ENCODE results near the gene ATP6V1D. TPM values are rescaled to one million over a fixed set of nuclear protein-coding genes. Genes with fewer than 3 reads are reported as not detected.

The ATP6V1D gene
- total RNA-seq (2011; cell fraction: chromatin; rRNA removed; ENCODE audit: low replicate concordance): 29.4 and 58.7 TPM in 2 replicates
- 23.3 and 33.2 TPM in 2 replicates for total RNA-seq (2011; cell fraction: nucleolus; rRNA removed)
- total RNA-seq (2011; cell fraction: nucleoplasm; rRNA removed): 32.0 and 46.9 TPM in 2 replicates
- total RNA-seq (2014; rRNA removed): 35.5 and 41.2 TPM in 2 replicates
- 56.9 and 71.0 TPM in 2 replicates for total RNA-seq (2014; rRNA removed; fragmentation: Illumina TruSeq; extraction: Trizol)
- 57.2 and 60.1 TPM in 2 replicates for total RNA-seq (2015; rRNA removed; fragmentation: Illumina TruSeq; extraction: Trizol)
- 30.4 and 36.6 TPM in 2 replicates for total RNA-seq (2021)
- 29.5 and 49.6 TPM in 2 replicates for polyA plus RNA-seq (2011; rRNA removed)
- 13.4 and 18.1 TPM in 2 replicates for polyA plus RNA-seq (2011; cell fraction: cytosol; rRNA removed)
- 11.6 and 12.8 TPM in 2 replicates for polyA plus RNA-seq (2011; cell fraction: nucleus; rRNA removed)
- polyA plus RNA-seq (2012): 35.5 and 40.0 TPM in 2 replicates
- 38.6 and 42.6 TPM in 2 replicates for polyA plus RNA-seq (2014; fragmentation: Illumina TruSeq; extraction: Trizol)
- 10 to 100 TPM; 86.3 to 91.0 TPM for polyA plus RNA-seq (2014; fragmentation: Nextera tagmentation; extraction: Ambion mirVana)
- 35.5 and 50.0 TPM in 2 replicates for polyA plus RNA-seq (2014; rRNA removed)
- polyA minus RNA-seq (2011; rRNA and poly(A)+ RNA removed): 29.9 and 41.6 TPM in 2 replicates
- 20.2 and 30.2 TPM in 2 replicates for polyA minus RNA-seq (2011; cell fraction: cytosol; rRNA and poly(A)+ RNA removed)
- polyA minus RNA-seq (2011; cell fraction: nucleus; rRNA and poly(A)+ RNA removed): 21.9 and 22.6 TPM in 2 replicates
- percentile 69 among the genes with signal in this experiment for Bru-seq, nascent RNA
- percentile 70 among the genes with signal in this experiment for BruChase-seq, experiment 1, labeled RNA remaining after a 2-hour chase
- BruChase-seq, experiment 2, labeled RNA remaining after a 6-hour chase: percentile 72 among the genes with signal in this experiment
- long read RNA-seq, experiment 1, transcript ATP6V1D-201 (9 exons, 1,845 nt): major isoform, 54 of 62 reads
- long read RNA-seq, experiment 1, partial matches to known transcripts: 3 of 62 reads
- long read RNA-seq, experiment 1, other reads (novel, unspliced or antisense): 5 of 62 reads
- long read RNA-seq, experiment 2, transcript ATP6V1D-201 (9 exons, 1,845 nt): major isoform, 26 of 35 reads
- long read RNA-seq, experiment 2, partial matches to known transcripts: 1 of 35 reads
- long read RNA-seq, experiment 2, other reads (novel, unspliced or antisense): 8 of 35 reads
- long read RNA-seq, experiment 3, transcript ATP6V1D-201 (9 exons, 1,845 nt): major isoform, 28 of 37 reads
- long read RNA-seq, experiment 3, partial matches to known transcripts: 9 of 37 reads
- long read RNA-seq, experiment 3, other reads (novel, unspliced or antisense): 0 of 37 reads

DNA sequence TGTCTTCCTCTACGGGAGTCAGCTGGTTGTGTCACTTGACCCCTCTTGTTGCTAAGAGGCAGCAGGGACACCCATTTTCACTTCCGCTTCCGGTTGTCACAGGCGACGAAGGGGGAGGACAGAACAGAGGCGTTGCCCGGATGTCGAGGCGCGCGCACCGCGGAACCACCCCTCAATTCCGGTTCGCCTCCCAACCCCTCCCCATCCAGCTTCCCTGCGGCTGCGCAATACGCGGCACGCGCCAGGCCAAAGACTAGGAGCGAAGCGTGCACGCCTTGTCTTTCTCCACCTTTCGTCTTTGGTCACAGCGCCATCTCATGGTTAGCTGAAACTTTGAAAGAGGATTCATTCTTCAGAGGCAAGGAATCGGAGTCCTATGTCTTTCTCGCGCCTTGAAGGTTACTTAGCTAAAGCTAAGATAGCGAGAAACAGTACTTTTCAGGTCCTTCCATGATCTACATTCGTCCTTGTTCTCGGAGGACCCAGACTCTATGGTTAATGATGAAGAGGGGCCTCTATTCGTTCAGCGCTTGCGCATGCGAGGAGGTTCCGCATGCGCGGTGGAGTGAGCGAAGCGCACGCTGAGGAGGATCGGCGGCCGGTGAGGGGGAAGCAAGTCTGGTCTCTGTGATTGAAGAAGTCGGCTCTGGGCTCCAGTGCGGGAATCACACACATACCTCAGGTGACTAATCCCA is at the start of gene ATP6V1D, which contains the start of gene EIF2S1:
Gene ATP6V1D, minus strand, starts transcription at position 30 of the 695 bp plus-strand sequence. CDS start 106 bp downstream, outside the sequence.
Gene EIF2S1, plus strand, starts transcription at position 554 of the 695 bp plus-strand sequence. CDS start 4,440 bp downstream, outside the sequence.
- in situ Hi-C loops (cut with MboI): no loop called here
- WGBS (ENCODE audit: insufficient coverage, low coverage, missing lambda C conversion rate): 1% methylated on average over 40 of the region's 47 CpGs
- POLR2A ChIA-PET: interaction anchor here (0.5 to 1.3 kb wide), 10 partner anchors 10 to 731 kb away, joined by 3 to 4 read pairs (median 3); no protein-coding TSS in a partner anchor
- TF ChIP-seq POLR3G (IDR thresholded peaks at IDR 0.05; ENCODE audit: extremely low read depth, insufficient read length, insufficient replicate concordance): no peak
- TF ChIP-seq RAD51 (IDR thresholded peaks at IDR 0.05; ENCODE audit: borderline replicate concordance, low read depth): peak; percentile 80; the same call in 1 of the 2 replicates
- TF ChIP-seq MTA3 (IDR thresholded peaks at IDR 0.05; ENCODE audit: borderline replicate concordance): peak; percentile 44; the same call in 1 of the 2 replicates
- 0 out of 2 replicates have a peak, but pooled peaks have one; percentile 20 for TF ChIP-seq KLF16 (IDR thresholded peaks at IDR 0.05)
- TF ChIP-seq POLR2A (conservative IDR thresholded peaks at IDR 0.05): peak; percentile 90
- TF ChIP-seq, protein P1, sequence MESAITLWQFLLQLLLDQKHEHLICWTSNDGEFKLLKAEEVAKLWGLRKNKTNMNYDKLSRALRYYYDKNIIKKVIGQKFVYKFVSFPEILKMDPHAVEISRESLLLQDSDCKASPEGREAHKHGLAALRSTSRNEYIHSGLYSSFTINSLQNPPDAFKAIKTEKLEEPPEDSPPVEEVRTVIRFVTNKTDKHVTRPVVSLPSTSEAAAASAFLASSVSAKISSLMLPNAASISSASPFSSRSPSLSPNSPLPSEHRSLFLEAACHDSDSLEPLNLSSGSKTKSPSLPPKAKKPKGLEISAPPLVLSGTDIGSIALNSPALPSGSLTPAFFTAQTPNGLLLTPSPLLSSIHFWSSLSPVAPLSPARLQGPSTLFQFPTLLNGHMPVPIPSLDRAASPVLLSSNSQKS (CRISPR knock-in tag; IDR thresholded peaks at IDR 0.05): no peak
- no peak for TF ChIP-seq STAG1 (CRISPR knock-in tag; IDR thresholded peaks at IDR 0.05; ENCODE audit: borderline replicate concordance)
- TF ChIP-seq HLTF (IDR thresholded peaks at IDR 0.05): no peak
- no peak for TF ChIP-seq ZBED1 (IDR thresholded peaks at IDR 0.05)
- TF ChIP-seq SIN3A (IDR thresholded peaks at IDR 0.05; ENCODE audit: borderline replicate concordance in 2 of 2, control insufficient read depth in 1 of 2, low read depth in 2 of 2, low read length in 2 of 2): peak; percentile 98 to 99
- TF ChIP-seq IFI16 (CRISPR knock-in tag; IDR thresholded peaks at IDR 0.05): no peak
- TF ChIP-seq SRF (CRISPR knock-in tag; IDR thresholded peaks at IDR 0.05): no peak
- TF ChIP-seq, protein P2, sequence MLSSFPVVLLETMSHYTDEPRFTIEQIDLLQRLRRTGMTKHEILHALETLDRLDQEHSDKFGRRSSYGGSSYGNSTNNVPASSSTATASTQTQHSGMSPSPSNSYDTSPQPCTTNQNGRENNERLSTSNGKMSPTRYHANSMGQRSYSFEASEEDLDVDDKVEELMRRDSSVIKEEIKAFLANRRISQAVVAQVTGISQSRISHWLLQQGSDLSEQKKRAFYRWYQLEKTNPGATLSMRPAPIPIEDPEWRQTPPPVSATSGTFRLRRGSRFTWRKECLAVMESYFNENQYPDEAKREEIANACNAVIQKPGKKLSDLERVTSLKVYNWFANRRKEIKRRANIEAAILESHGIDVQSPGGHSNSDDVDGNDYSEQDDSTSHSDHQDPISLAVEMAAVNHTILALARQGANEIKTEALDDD (IDR thresholded peaks at IDR 0.05): peak; percentile 11; the same call in 1 of the 2 replicates
- peak; percentile 74; the same call in 1 of the 2 replicates for TF ChIP-seq FOXK1 (CRISPR knock-in tag; IDR thresholded peaks at IDR 0.05; ENCODE audit: borderline replicate concordance)

More for the DNA sequence above, at the start of gene ATP6V1D, which contains the start of gene EIF2S1:
- H3K79me2 ChIP-seq (ENCODE audit: control insufficient read depth, insufficient read depth, low read length): peaks cover 94% of the 10 kb centered on the region
- intact Hi-C loops (cut with micrococcal nuclease): loop anchor here (5.0 kb wide), 1 partner anchor 118 kb away; the partner anchor contains the start of gene PALS1
- peak within 1 kb of the TSS; percentile 98 for H3K27ac ChIP-seq (ENCODE audit: extremely low read depth, low read depth, low read length)
- H3K9me3 ChIP-seq (replicated peaks; ENCODE audit: control insufficient read depth, insufficient read depth, low read depth, low read length): no peaks in the 10 kb centered on the region
- peak; percentile 89 to 98 (median 92) for DNase-seq (ENCODE audit: extremely low read depth in 1 of 4, low spot score in 3 of 4)
- peaks cover 37% of the 10 kb centered on the region; the same call in 2 of the 3 replicates for H3K36me3 ChIP-seq (ENCODE audit: control insufficient read depth, insufficient read depth, low read length)
- no TSS peak for BruUV-seq (replicated peaks)
- H3K9me1 ChIP-seq (ENCODE audit: control insufficient read depth, insufficient read depth, low read length): no peaks in the 10 kb centered on the region
- CTCF ChIA-PET (ENCODE audit: low intra/inter-chr PET ratio): interaction anchor here (1.0 to 1.1 kb wide), 2 partner anchors 66 to 194 kb away, joined by 3 to 5 read pairs; no protein-coding TSS in a partner anchor
- peak within 1 kb of the TSS; percentile 85 for H3K4me3 ChIP-seq
- H3K27me3 ChIP-seq (ENCODE audit: control insufficient read depth in 2 of 2, insufficient read depth in 2 of 2, low read length in 2 of 2): no peaks in the 10 kb centered on the region
- peak; percentile 99 for FAIRE-seq
- H3K4me1 ChIP-seq (replicated peaks in 1 of 2; ENCODE audit: control insufficient read depth in 2 of 2, insufficient read depth in 2 of 2, low read length in 2 of 2): peaks cover 2 to 16% of the 10 kb centered on the region in 2 experiments; a peak in 2 of 5 replicates
- peaks cover 6% of the 10 kb centered on the region; the same call in 1 of the 2 replicates for H4K20me1 ChIP-seq (replicated peaks; ENCODE audit: control insufficient read depth, insufficient read depth, low read length)
- peak within 1 kb of the TSS; percentile 96 to 99 for H3K9ac ChIP-seq (ENCODE audit: insufficient read depth in 1 of 2, low read depth in 2 of 2, low read length in 2 of 2)
- peak; percentile 83 for ATAC-seq
- peak within 1 kb of the TSS; percentile 95 for H2AFZ ChIP-seq (ENCODE audit: low read depth, low read length)
- H3K4me2 ChIP-seq (ENCODE audit: insufficient read depth, low read length): peak within 1 kb of the TSS; percentile 87

Data from K562 (cell line).